CD4-positive, alpha-beta T cell treated with Interleukin-17A for 1 hour (primary cell): Measurements from ENCODE around the gene GUCY1A2.
"Not testable (repeated sequence)": the region's sequence is repeated elsewhere in the genome, so short reads cannot be mapped to it uniquely, and the experiment has no call there.

Experiments used
- DNase-seq: peaks from one replicate; pipeline ENCODE4 v3.0.0-alpha.2; 2020

Gene GUCY1A2

DNA sequence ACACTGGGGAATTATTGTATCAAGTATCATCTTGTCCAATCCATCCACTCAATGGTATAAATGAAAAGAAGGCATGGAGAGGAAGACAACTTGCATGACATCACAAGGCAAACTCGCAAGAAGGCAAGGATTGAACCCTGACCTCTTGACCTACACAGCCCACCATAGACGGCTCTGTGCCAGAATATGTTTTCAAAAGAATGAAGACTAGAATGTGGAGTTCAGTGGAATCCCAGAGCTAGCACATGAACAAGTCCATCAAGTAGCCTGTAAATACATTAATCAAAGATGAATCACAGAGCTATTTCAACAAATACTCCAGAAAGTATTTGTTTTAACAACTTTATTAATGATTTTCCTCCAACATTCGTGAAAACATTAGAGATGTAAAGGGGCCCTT lies 189.7 kb downstream of the GUCY1A2 start:
- no peak for DNase-seq

GRCh38 chr11:106827687-106828086 lies 190.6 kb downstream of the GUCY1A2 start:
- DNase-seq: no peak

DNA sequence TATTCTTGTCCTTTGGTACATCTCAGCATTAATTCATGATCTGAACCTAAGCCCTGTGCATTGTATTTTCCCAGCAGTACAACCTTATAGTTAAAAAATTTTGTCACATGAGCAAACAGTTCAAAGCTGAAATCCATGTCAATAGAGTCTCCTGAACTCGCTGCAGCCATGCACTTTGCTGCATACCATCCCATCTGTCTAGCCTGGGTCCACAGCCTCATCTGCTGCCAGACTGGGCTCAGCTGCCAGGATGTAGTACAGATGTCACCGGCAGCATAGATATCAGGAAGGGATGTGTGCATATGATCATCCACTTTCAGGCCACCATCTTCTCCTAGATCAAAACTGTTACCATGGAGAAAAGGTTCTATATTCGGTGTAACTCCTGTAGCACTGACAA lies 191.7 kb downstream of the GUCY1A2 start:
- not testable (repeated sequence) for DNase-seq

- no peak for DNase-seq
These were observed 196.4 kb downstream of the GUCY1A2 start for GRCh38 chr11:106821826-106822225.

DNA sequence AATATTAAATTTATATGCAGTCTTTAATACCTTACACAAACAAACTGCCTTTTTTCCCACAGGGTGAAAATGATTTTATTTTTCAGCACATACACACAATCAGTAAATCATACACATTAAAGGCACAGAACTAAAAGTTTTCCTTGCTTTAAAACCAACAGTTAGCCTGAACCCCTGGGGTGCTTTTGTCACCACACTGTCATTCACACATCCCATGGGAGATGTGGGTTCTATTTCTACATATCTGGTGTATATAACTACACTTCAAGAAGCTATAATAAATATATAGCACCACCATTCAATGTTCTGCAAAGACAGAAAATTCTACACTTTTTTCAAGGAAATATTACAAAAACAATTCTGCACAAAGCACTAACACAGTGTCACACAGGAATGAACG lies 197.0 kb downstream of the GUCY1A2 start:
- DNase-seq: no peak

GRCh38 chr11:106818443-106818842 lies 199.8 kb downstream of the GUCY1A2 start:
- DNase-seq: no peak

DNA sequence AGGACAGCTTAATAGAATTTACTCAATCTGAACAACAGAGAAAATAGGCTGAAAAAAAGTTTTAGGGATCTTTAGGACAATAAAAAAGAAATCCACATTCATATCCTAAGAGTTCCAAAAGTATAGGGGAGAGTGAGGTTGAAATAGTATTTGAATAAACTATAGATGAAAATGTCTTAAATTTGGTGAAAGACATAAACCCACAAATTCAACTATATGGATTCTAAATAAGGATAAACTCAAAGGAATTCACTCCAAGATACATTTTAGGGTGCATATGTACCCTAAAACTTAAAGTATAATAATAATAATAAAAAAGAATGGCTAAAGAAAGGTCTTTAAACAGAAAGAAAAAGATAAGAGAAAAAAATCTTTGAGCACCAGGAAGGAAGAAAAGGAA lies 203.1 kb downstream of the GUCY1A2 start:
- DNase-seq: no peak

DNA sequence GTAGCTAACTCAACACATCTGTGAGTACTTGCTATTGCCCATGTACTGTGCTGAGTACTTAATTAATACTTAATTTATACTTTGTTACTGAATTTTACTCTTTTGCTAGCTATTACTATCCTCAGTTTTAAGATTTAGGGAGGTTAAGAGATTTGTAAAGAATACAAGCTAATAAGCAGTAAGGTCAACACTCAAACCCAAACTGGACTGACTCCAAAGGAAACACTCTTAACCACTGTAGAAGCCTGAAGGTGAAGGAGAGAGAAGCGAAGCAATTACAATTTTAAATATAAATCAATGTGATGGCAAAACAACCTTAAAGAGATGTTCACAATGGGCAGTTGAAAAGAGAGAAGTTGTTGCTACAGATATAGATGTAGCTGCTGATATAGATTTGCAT lies 204.5 kb downstream of the GUCY1A2 start:
- DNase-seq: no peak

DNA sequence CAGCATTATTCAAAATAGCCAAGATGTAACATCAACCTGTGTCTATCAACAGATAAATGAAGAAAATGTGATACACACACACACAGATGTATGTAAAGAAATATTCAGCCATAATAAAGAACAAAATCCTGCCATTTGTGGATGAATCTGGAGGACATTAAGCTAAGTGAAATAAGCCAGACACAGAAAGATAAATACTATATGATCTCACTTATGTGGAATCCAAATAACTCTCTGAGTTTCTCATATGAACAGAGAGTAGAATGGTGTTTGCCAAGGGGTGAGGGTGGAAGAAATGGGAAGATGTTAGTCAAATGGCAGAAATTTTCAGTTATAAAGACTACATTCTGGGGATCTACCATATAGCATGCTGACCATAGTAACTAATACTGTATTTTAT lies 224.2 kb downstream of the GUCY1A2 start:
- DNase-seq: no peak

DNA sequence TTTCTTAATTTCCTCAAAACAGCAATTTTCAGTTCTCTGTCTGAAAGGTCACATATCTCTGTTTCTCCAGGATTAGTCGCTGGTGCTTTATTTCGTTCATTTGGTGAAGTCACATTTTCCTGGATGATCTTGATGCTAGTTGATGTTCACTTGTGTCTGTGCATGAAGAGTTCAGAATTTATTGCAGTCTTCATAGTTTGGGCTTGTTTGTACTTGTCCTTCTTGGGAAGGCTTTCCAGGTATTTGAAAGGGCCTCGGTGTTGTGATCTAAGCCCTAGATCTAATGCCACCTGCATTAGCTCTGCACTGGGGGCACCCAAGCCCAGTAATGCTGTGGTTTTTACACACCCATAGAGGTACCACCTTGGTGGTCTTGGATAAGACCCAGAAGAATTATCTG lies 228.9 kb downstream of the GUCY1A2 start:
- no peak for DNase-seq

DNA sequence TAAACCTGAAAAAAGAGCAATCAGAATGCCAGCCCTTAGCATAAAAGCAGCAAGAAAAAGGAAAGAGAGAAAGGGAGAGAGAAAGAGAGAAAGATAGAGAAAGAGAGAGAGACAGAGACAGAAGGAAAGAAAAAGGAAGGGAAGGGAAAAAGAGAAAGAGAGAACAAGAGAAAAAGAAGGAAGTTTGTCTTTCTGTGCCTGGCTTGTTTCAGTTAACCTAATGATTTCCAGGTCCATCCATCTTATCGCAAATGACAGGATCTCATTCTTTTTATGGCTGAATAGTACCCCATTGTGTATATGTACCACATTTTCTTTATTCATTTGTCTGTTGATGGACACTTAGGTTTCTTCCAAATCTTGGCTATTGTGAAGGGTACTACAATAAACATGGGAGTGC lies 230.8 kb downstream of the GUCY1A2 start:
- no peak for DNase-seq

DNA sequence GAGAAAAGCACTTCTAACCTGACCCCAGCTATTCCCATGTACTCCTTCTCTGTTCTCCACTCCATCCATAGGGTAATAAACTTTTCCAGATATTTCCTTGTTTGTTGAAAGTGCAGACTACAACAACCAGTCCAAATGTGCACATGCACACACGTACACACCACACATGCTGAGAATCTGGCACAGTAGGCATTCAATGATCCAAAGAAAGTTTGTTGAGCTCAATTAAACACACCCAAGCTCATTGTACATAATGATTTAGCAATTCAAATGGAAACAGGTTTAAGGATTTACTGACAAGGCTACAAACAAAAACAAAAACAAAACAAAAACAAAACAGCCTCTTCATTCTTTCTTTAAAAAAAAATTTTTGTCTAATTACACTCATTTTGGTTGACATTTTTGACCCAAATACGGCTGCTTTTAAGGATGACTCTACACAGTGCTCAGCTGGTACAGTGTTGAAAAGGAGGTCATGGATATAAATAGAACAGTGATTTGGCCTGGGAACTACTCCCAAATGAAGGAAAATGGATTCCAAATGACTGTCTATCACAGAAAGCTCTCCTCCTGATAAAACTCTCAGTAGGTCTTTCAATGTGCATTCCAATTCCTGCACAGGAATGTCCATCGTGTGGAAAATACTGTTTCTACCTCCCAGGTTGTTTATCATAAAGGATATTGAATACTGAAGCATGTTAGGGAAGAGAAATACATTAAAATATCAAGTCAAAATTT lies 232.2 kb downstream of the GUCY1A2 start:
- no peak for DNase-seq

DNA sequence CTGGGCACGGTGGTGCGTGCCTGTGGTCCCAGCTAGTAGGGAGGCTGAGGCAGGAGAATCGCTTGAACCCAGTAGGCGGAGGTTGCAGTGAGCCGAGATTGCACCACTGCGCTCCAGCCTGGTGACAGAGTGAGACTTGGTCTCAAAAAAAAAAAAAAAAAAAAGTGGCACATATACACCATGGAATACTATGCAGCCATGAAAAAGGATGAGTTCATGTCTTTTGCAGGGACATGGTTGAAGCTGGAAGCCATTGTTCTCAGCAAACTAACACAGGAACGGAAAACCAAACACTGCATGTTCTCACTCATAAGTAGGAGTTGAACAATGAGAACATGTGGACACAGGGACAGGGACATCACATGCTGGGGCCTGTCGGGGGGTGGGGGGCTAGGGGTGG lies 241.0 kb downstream of the GUCY1A2 start:
- not testable (repeated sequence) for DNase-seq

GRCh38 chr11:106770489-106771085 lies 247.7 kb downstream of the GUCY1A2 start:
- DNase-seq: no peak

DNA sequence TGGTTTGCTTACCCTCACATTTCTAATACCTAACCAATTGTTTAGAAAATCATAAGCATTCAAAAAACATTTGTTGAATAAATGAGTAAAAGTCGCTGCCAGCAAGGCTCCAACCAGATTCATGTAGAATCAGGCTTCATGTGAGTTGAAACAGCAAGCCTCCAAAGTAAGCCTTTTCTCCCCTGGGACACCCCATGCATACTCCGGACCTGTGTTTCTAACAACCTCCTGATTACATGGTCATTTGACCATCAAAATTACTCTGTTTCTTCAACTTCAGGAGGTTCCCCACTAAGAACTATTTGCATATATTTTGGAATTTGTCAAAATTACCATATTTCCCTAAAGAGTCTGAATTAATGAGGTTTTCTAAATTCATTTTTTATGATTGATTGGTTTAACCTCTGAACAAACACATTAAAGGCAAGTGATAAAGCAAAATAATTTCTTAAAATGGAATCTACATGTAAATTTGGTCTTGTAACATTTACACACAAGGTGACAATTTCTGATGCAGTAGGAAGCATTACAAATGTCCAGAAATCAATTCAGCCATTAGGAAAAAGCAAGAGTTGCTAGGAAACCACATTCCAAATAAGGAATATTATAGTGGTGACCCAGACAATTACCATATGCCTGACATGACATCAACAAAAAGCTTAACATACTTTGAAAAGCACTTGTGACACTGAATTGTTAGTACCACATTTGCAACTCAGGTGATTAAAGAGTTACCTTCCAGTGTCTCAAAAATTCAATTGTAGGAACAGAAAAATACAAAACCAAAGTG lies 252.6 kb downstream of the GUCY1A2 start:
- no peak for DNase-seq

GRCh38 chr11:106763501-106763900 lies 254.8 kb downstream of the GUCY1A2 start:
- no peak for DNase-seq

GRCh38 chr11:106761745-106762144 lies 256.5 kb downstream of the GUCY1A2 start:
- no peak for DNase-seq

DNA sequence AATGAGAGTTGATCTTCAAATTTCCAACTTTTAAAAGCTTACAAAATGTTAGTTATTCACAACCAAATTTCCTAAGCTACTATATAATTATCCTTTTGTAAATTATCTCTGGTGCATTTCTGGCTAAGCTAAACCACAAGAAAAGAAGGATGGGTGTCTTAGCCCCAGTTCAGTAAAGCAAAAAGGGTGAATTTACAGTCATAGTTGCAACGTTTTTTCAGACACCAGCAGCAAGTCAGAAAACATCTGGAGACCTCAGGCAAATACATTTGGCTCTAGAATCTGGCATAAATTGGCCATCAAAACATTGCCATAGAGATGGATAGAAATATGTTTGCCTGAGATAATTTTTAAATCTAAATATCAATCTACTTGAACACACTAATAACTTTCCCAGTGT lies 257.0 kb downstream of the GUCY1A2 start:
- no peak for DNase-seq

DNA sequence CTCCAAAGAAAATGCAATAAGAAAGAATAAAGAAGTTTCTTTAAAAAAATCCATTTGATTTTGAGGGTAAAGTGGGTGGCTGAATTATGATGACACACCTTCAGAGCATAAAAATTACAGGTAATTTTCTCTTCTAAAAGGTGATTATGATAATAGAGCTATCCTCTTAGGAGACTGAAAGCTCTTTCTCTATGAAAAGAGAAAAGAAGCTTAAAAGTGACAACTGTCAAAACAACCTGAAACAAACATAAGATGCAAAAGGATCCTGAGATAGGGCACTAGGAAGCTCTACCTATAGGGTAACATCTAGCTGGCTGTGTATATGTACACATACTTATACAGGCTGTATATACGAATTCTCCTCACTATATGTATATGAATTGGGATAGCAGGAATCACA lies 270.2 kb downstream of the GUCY1A2 start:
- DNase-seq: no peak

DNA sequence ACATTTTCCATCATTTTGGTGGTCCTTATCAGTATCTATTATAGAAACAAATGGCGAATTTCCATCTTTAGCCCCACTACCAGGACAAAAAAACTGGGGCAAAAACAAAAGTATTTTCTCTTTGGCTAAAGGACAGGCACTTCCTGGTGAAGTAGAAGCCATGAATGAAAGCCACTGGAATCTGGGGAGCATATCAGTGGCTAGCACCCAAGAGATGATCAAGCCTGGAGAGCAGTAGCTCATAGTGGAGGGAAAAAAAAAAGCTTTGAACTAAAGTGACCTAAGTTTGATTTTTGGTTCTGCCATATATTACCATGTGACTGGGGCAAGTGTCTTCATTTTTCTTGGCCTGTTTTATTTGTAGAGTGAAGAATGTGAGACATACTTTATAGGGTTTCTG lies 272.3 kb downstream of the GUCY1A2 start:
- DNase-seq: no peak

- DNase-seq: no peak
These were observed 284.6 kb downstream of the GUCY1A2 start for GRCh38 chr11:106733635-106734034.

GRCh38 chr11:106728859-106729258 lies 289.4 kb downstream of the GUCY1A2 start:
- DNase-seq: no peak

DNA sequence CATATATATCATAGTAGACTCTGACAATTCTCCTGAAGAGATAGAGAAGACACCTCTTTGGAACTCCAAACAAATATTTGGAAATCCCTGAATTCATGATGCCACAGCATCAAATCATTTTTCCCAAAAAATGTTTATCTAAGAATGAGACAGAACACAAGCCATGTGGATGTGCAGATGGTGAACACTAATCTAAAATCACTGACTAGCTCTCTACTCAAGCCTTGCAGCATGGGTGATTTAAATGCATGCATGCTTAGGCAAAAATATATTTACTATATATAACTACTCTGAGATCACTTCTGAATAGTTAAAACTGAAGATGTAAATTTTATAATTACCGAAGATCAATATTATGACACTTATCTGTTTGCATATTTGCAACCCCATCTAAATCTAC lies 289.9 kb downstream of the GUCY1A2 start:
- DNase-seq: no peak

GRCh38 chr11:106727256-106727655 lies 291.0 kb downstream of the GUCY1A2 start:
- DNase-seq: no peak
